Panc1 (cell line): Measurements from ENCODE around the gene SUPT3H. TPM values are rescaled to one million over a fixed set of nuclear protein-coding genes. Genes with fewer than 3 reads are reported as not detected.

Experiments
- ATAC-seq: fragments of 200-7000 bp; cut with Tn5 transposase; 2 replicates; pipeline ENCODE4 v1.9.1; 2020; ENCODE audit warnings: mild to moderate bottlenecking, moderate library complexity
- BruUV-seq: library from RNA; stranded (reverse); fragments of 400-500 nt; replicated peaks from 2 replicates; lab custom pipeline; 2021; lab: Mats Ljungman, UMichigan
- CTCF ChIA-PET: fragments of 300-600 bp; sonication (Branson Sonifier 250); formaldehyde crosslinking; loops from one replicate; lab custom pipeline; 2022; ENCODE audit warnings: antibody characterized with exemption; lab: Charles Lee
- POLR2A ChIA-PET: fragments of 300-600 bp; sonication (Branson Sonifier 250); formaldehyde crosslinking; loops from one replicate; lab custom pipeline; 2022; ENCODE audit warnings: antibody characterized with exemption; lab: Charles Lee
- DNase-seq: peaks from one replicate; pipeline ENCODE4 v3.0.0-alpha.2; 2010; ENCODE audit warnings: low read depth, low spot score
- H3K27ac ChIP-seq: 2 replicates; pipeline ENCODE4 v1.5.1; 2011; ENCODE audit warnings: mild to moderate bottlenecking, low read length, inconsistent platforms
- H3K27me3 ChIP-seq: fragments of 200-500 bp; sonication (Bioruptor generic); 2 replicates; pipeline ENCODE4 v1.6.0; 2014; ENCODE audit warnings: low read length, inconsistent platforms; ENCODE audit not compliant: control insufficient read depth, insufficient read depth
- H3K36me3 ChIP-seq: fragments of 200-500 bp; sonication (Bioruptor generic); 2 replicates; pipeline ENCODE4 v1.5.1; 2014; ENCODE audit warnings: inconsistent platforms, mild to moderate bottlenecking, low read length, moderate library complexity; ENCODE audit not compliant: control insufficient read depth, insufficient read depth
- H3K4me1 ChIP-seq: 2 replicates; pipeline ENCODE4 v1.5.1; 2011; ENCODE audit warnings: inconsistent platforms, mild to moderate bottlenecking, low read length, moderate library complexity; ENCODE audit not compliant: control insufficient read depth, insufficient read depth
- H3K4me3 ChIP-seq, 2 experiments: 2 replicates each; pipeline ENCODE4 v1.5.1; 2011 to 2012; ENCODE audit warnings: low read depth in 2 of 2, low read length in 2 of 2, mild to moderate bottlenecking in 2 of 2, inconsistent platforms in 1 of 2, moderate library complexity in 1 of 2
- H3K9me3 ChIP-seq: fragments of 200-500 bp; sonication (Bioruptor generic); 2 replicates; pipeline ENCODE4 v1.5.1; 2014; ENCODE audit warnings: low read depth, mild to moderate bottlenecking, inconsistent platforms, low read length, moderate library complexity; ENCODE audit not compliant: control insufficient read depth, insufficient read depth
- CTCF ChIP-seq: fragments of 450-650 bp; IDR thresholded peaks from 2 replicates; pipeline ENCODE4 v1.5.1; 2017; ENCODE audit warnings: mild to moderate bottlenecking
- POLR2AphosphoS5 ChIP-seq: IDR thresholded peaks from 2 replicates; pipeline ENCODE4 v1.6.1; 2012; ENCODE audit warnings: mild to moderate bottlenecking, low read depth, low read length, moderate library complexity
- REST ChIP-seq, 2 experiments: IDR thresholded peaks; 2 replicates each; pipeline ENCODE4 v1.6.1; 2011 to 2012; ENCODE audit warnings: low read depth in 2 of 2, control low read depth in 1 of 2, low read length in 1 of 2, mild to moderate bottlenecking in 1 of 2, moderate library complexity in 1 of 2; ENCODE audit not compliant: insufficient read depth in 1 of 2
- SIN3A ChIP-seq: IDR thresholded peaks from 2 replicates; pipeline ENCODE4 v1.6.1; 2012; ENCODE audit warnings: low read depth, mild to moderate bottlenecking, low read length, moderate library complexity, borderline replicate concordance; ENCODE audit not compliant: insufficient read depth
- TCF7L2 ChIP-seq: IDR thresholded peaks from 2 replicates; pipeline ENCODE4 v1.6.1; 2011; ENCODE audit warnings: mild to moderate bottlenecking, low read depth, low read length, inconsistent platforms
- in situ Hi-C: cut with HindIII; loops from 2 replicates; pipeline ENCODE4 v1.10.0; 2016; ENCODE audit warnings: low sequenced_read_pairs, low pct_unique_long_range_greater_than_20kb
- intact Hi-C: fragments of 100-400 bp; cut with micrococcal nuclease; formaldehyde crosslinking; loops from one replicate; pipeline ENCODE4 v1.10.0; 2022; ENCODE audit not compliant: unreplicated experiment
- total RNA-seq: library from RNA; stranded (reverse); gene quantifications from one replicate; pipeline ENCODE4 v1.2.1, GENCODE V29; 2021; ENCODE audit not compliant: unreplicated experiment

SUPT3H gene
- total RNA-seq, 1 experiment from 2014 or later, result 11.0 TPM

- TF ChIP-seq POLR2AphosphoS5, result no peak
- no peak for TF ChIP-seq TCF7L2
- no peak for TF ChIP-seq SIN3A
- TF ChIP-seq REST (IDR thresholded peaks at IDR 0.05; ENCODE audit: insufficient read depth in 1 of 2, low read depth in 2 of 2, low read length in 1 of 2), result no peak
- no peak for TF ChIP-seq CTCF
- DNase-seq, result no peak
These were observed 168.0 kb downstream of the SUPT3H start for GRCh38 chr6:45209762-45210161.

GRCh38 chr6:45206793-45207492, 170.8 kb downstream of the SUPT3H start:
- Histone ChIP-seq H3K36me3 (no peaks in the 10 kb centered on the region), H3K4me1 (no peaks in the 10 kb centered on the region), H3K4me3 (no peak overlapping the region), H3K9me3 (no peaks in the 10 kb centered on the region), H3K27ac (no peak overlapping the region), H3K27me3 (no peaks in the 10 kb centered on the region)
- no peak for ATAC-seq
- in situ Hi-C loops (no loop called here), intact Hi-C loops (no loop called here)
- ChIA-PET CTCF (no interaction called here), POLR2A (no interaction called here)
- no TSS peak for BruUV-seq
- no peak for DNase-seq
- TF ChIP-seq TCF7L2, result no peak

More at GRCh38 chr6:45209762-45210161, 168.0 kb downstream of the SUPT3H start:
- Histone ChIP-seq H3K9me3 (no peaks in the 10 kb centered on the region), H3K4me3 (no peak overlapping the region), H3K36me3 (no peaks in the 10 kb centered on the region), H3K27ac (no peak overlapping the region), H3K27me3 (no peaks in the 10 kb centered on the region), H3K4me1 (no peaks in the 10 kb centered on the region)
- CTCF ChIA-PET, result no interaction called here
- intact Hi-C loops, result no loop called here
- no peak for ATAC-seq
- in situ Hi-C loops, result no loop called here
- POLR2A ChIA-PET, result no interaction called here
- no TSS peak for BruUV-seq

- intact Hi-C loops (no loop called here), in situ Hi-C loops (no loop called here)
- no peak overlapping the region for H3K27ac ChIP-seq
- ATAC-seq, result no peak
- CTCF ChIA-PET, result no interaction called here
- TF ChIP-seq TCF7L2 (no peak), REST (IDR thresholded peaks at IDR 0.05; ENCODE audit: insufficient read depth in 1 of 2, low read depth in 2 of 2, low read length in 1 of 2) (no peak), SIN3A (no peak), CTCF (no peak), POLR2AphosphoS5 (no peak)
- H3K9me3 ChIP-seq, result no peaks in the 10 kb centered on the region
- POLR2A ChIA-PET, result no interaction called here
- no peaks in the 10 kb centered on the region for H3K27me3 ChIP-seq
- DNase-seq, result no peak
- no TSS peak for BruUV-seq
- no peaks in the 10 kb centered on the region for H3K4me1 ChIP-seq
- H3K4me3 ChIP-seq, result no peak overlapping the region
- no peaks in the 10 kb centered on the region for H3K36me3 ChIP-seq
These were observed 176.2 kb downstream of the SUPT3H start for GRCh38 chr6:45201484-45201883.
